Suprapubic skin (tissue), 4 donors: ENCODE results near the gene EHD3. TPM values are rescaled to one million over a fixed set of nuclear protein-coding genes. Genes with fewer than 3 reads are reported as not detected.

Experiments used
- DNase-seq, 2 donors: peaks; one replicate each; pipeline ENCODE4 v3.0.0-alpha.2; 2019; ENCODE audit warnings: low spot score in 2 of 2
- H3K27ac ChIP-seq: fragments of 200-600 bp; sonication (generic); one replicate; pipeline ENCODE4 v1.5.1; 2019
- H3K27me3 ChIP-seq: fragments of 200-600 bp; sonication (generic); one replicate; pipeline ENCODE4 v1.5.1; 2019
- H3K36me3 ChIP-seq: fragments of 200-600 bp; sonication (generic); one replicate; pipeline ENCODE4 v1.5.1; 2019
- H3K4me1 ChIP-seq: fragments of 200-600 bp; sonication (generic); one replicate; pipeline ENCODE4 v1.5.1; 2019
- H3K4me3 ChIP-seq: fragments of 200-600 bp; sonication (generic); one replicate; pipeline ENCODE4 v1.5.1; 2019; ENCODE audit warnings: mild to moderate bottlenecking
- H3K9me3 ChIP-seq: fragments of 200-600 bp; sonication (generic); one replicate; pipeline ENCODE4 v1.5.1; 2019
- CTCF ChIP-seq, 2 donors: fragments of 200-600 bp in 1 of 2; fragments of 450-650 bp in 1 of 2; sonication (generic) in 1 of 2; IDR thresholded peaks; one replicate each; pipeline ENCODE4 v1.5.1; 2016 to 2019; ENCODE audit warnings: antibody characterized with exemption in 2 of 2, mild to moderate bottlenecking in 1 of 2, moderate library complexity in 1 of 2
- EP300 ChIP-seq: sonication (generic); formaldehyde crosslinking; IDR thresholded peaks from one replicate; pipeline ENCODE4 v1.6.1; 2017; ENCODE audit warnings: antibody characterized with exemption
- POLR2A ChIP-seq, 2 donors: fragments of 450-650 bp; IDR thresholded peaks; one replicate each; pipeline ENCODE4 v1.6.1; 2017; ENCODE audit warnings: antibody characterized with exemption in 2 of 2, mild to moderate bottlenecking in 2 of 2, moderate library complexity in 2 of 2
- POLR2AphosphoS5 ChIP-seq, 3 donors: sonication (generic); formaldehyde crosslinking; IDR thresholded peaks; one replicate each; pipeline ENCODE4 v1.6.1; 2017; ENCODE audit warnings: antibody characterized with exemption in 3 of 3
- WGBS: methylation state at CpG from one replicate; pipeline ENCODE4 v1.1.5; 2018; 5-methylcytosine and 5-hydroxymethylcytosine counted together
- total RNA-seq, 4 donors: library from RNA; depleted of rRNA; stranded (reverse); fragments of >200 nt; gene quantifications; one replicate each; pipeline ENCODE4 v1.1.0, GENCODE V29; 2016

The EHD3 gene
- total RNA-seq, 4 donors from 2014 or later: 3.9 to 7.0 (median 5.2) TPM

GRCh38 chr2:31265234-31265633 lies 31.3 kb downstream of the EHD3 start:
- no peak for DNase-seq
- Histone ChIP-seq H3K27me3 (no peaks in the 10 kb centered on the region), H3K36me3 (peaks cover 5% of the 10 kb centered on the region), H3K27ac (no peak overlapping the region), H3K4me1 (no peaks in the 10 kb centered on the region), H3K9me3 (no peaks in the 10 kb centered on the region), H3K4me3 (no peak overlapping the region)
- WGBS: 86% methylated on average over 6 of the region's 6 CpGs
- TF ChIP-seq POLR2A (IDR thresholded peaks at IDR 0.05) (no peak), POLR2AphosphoS5 (IDR thresholded peaks at IDR 0.05) (no peak), EP300 (no peak), CTCF (IDR thresholded peaks at IDR 0.05) (no peak)

GRCh38 chr2:31266804-31267203 lies 32.9 kb downstream of the EHD3 start:
- Histone ChIP-seq H3K4me3 (no peak overlapping the region), H3K27me3 (no peaks in the 10 kb centered on the region), H3K9me3 (no peaks in the 10 kb centered on the region), H3K36me3 (peaks cover 5% of the 10 kb centered on the region), H3K27ac (no peak overlapping the region), H3K4me1 (no peaks in the 10 kb centered on the region)
- DNase-seq: no peak
- no peak for TF ChIP-seq POLR2A (IDR thresholded peaks at IDR 0.05)
- TF ChIP-seq CTCF (IDR thresholded peaks at IDR 0.05): no peak
- TF ChIP-seq POLR2AphosphoS5 (IDR thresholded peaks at IDR 0.05): no peak
- TF ChIP-seq EP300: no peak
- 59% methylated on average over 6 of the region's 6 CpGs for WGBS

GRCh38 chr2:31267437-31268120 lies 33.6 kb downstream of the EHD3 start:
- Histone ChIP-seq H3K27me3 (no peaks in the 10 kb centered on the region), H3K36me3 (peaks cover 5% of the 10 kb centered on the region), H3K27ac (no peak overlapping the region), H3K9me3 (no peaks in the 10 kb centered on the region), H3K4me3 (no peak overlapping the region), H3K4me1 (no peaks in the 10 kb centered on the region)
- WGBS: 95% methylated on average over 7 of the region's 8 CpGs
- TF ChIP-seq POLR2A (IDR thresholded peaks at IDR 0.05): no peak
- no peak for TF ChIP-seq CTCF (IDR thresholded peaks at IDR 0.05)
- no peak for TF ChIP-seq POLR2AphosphoS5 (IDR thresholded peaks at IDR 0.05)
- TF ChIP-seq EP300: no peak
- DNase-seq: no peak

- Histone ChIP-seq H3K27me3 (peaks cover 3% of the 10 kb centered on the region), H3K36me3 (peaks cover 5% of the 10 kb centered on the region), H3K4me1 (no peaks in the 10 kb centered on the region), H3K27ac (no peak overlapping the region), H3K9me3 (no peaks in the 10 kb centered on the region), H3K4me3 (no peak overlapping the region)
- TF ChIP-seq POLR2AphosphoS5 (IDR thresholded peaks at IDR 0.05) (no peak), CTCF (IDR thresholded peaks at IDR 0.05) (no peak), POLR2A (IDR thresholded peaks at IDR 0.05) (no peak), EP300 (no peak)
- 97% methylated on average over 2 of the region's 2 CpGs for WGBS
- DNase-seq: no peak
Observed at GRCh38 chr2:31268344-31268743, 34.4 kb downstream of the EHD3 start.

DNA sequence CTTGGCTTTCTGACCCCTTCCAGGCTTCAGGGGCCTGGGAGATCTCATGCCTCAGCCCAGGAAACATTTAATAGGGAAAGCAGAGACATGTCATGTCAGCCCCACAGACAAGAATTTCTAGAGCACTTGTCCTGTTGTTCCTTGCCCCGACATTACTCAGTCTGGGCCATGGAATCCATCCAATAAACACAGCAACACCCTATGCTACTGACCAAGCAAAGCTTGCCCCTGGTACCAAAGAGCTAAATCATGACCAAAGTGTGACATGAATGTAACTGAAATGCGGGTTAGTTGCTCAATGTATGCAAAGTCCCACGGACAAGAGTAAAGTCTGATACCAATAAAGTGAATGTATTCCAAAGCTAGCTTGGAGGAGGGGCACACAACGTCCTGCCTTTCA lies 35.1 kb downstream of the EHD3 start:
- Histone ChIP-seq H3K27ac (no peak overlapping the region), H3K9me3 (no peaks in the 10 kb centered on the region), H3K36me3 (peaks cover 5% of the 10 kb centered on the region), H3K4me1 (no peaks in the 10 kb centered on the region), H3K4me3 (no peak overlapping the region), H3K27me3 (peaks cover 3% of the 10 kb centered on the region)
- no peak for TF ChIP-seq CTCF (IDR thresholded peaks at IDR 0.05)
- no peak for DNase-seq
- 82% methylated on average over 4 of the region's 4 CpGs for WGBS
